Measurements from ENCODE around the gene NCMAP. TPM values are rescaled to one million over a fixed set of nuclear protein-coding genes. Genes with fewer than 3 reads are reported as not detected.

NCMAP gene
- polyA plus RNA-seq, 1 donor from 2014 or later: not detected

- no peaks in the 10 kb centered on the region for H3K27me3 ChIP-seq (ENCODE audit: insufficient read depth, low read depth, low read length)
- TF ChIP-seq TAF1 (IDR thresholded peaks at IDR 0.05; ENCODE audit: low read depth) (no peak), MXI1 (conservative IDR thresholded peaks at IDR 0.05; ENCODE audit: poor library complexity, severe bottlenecking) (no peak), EP300 (conservative IDR thresholded peaks at IDR 0.05; ENCODE audit: poor library complexity, severe bottlenecking) (no peak), SMC3 (conservative IDR thresholded peaks at IDR 0.05; ENCODE audit: poor library complexity) (no peak), CTCF (IDR thresholded peaks at IDR 0.05; ENCODE audit: poor library complexity, severe bottlenecking) (no peak), POLR2AphosphoS5 (IDR thresholded peaks at IDR 0.05) (no peak), RAD21 (conservative IDR thresholded peaks at IDR 0.05) (no peak), EZH2 (IDR thresholded peaks at IDR 0.05; ENCODE audit: borderline replicate concordance, insufficient read depth, low read length, poor library complexity, severe bottlenecking) (no peak)
- TF ChIP-seq, protein P1, sequence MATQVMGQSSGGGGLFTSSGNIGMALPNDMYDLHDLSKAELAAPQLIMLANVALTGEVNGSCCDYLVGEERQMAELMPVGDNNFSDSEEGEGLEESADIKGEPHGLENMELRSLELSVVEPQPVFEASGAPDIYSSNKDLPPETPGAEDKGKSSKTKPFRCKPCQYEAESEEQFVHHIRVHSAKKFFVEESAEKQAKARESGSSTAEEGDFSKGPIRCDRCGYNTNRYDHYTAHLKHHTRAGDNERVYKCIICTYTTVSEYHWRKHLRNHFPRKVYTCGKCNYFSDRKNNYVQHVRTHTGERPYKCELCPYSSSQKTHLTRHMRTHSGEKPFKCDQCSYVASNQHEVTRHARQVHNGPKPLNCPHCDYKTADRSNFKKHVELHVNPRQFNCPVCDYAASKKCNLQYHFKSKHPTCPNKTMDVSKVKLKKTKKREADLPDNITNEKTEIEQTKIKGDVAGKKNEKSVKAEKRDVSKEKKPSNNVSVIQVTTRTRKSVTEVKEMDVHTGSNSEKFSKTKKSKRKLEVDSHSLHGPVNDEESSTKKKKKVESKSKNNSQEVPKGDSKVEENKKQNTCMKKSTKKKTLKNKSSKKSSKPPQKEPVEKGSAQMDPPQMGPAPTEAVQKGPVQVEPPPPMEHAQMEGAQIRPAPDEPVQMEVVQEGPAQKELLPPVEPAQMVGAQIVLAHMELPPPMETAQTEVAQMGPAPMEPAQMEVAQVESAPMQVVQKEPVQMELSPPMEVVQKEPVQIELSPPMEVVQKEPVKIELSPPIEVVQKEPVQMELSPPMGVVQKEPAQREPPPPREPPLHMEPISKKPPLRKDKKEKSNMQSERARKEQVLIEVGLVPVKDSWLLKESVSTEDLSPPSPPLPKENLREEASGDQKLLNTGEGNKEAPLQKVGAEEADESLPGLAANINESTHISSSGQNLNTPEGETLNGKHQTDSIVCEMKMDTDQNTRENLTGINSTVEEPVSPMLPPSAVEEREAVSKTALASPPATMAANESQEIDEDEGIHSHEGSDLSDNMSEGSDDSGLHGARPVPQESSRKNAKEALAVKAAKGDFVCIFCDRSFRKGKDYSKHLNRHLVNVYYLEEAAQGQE (IDR thresholded peaks at IDR 0.05; ENCODE audit: borderline replicate concordance): no peak
- no peak overlapping the region for H3K4me2 ChIP-seq (ENCODE audit: low read length)
- H3K79me2 ChIP-seq (replicated peaks; ENCODE audit: insufficient read depth, low read length): no peaks in the 10 kb centered on the region
- H3F3A ChIP-seq (ENCODE audit: insufficient read depth, low read length, poor library complexity, severe bottlenecking): no peaks in the 10 kb centered on the region
- H3K9me3 ChIP-seq (ENCODE audit: low read length): no peaks in the 10 kb centered on the region
- no peak overlapping the region for H3K4me3 ChIP-seq (ENCODE audit: low read length)
- no peak overlapping the region for H3K9ac ChIP-seq (ENCODE audit: low read length)
- no peak overlapping the region for H2AFZ ChIP-seq (ENCODE audit: low read depth, low read length)
- H3K36me3 ChIP-seq (ENCODE audit: insufficient read depth, low read length): no peaks in the 10 kb centered on the region
- no peaks in the 10 kb centered on the region for H3K9me2 ChIP-seq (ENCODE audit: insufficient read depth, low read length)
- no peak overlapping the region for H3K27ac ChIP-seq (ENCODE audit: low read length)
- H4K20me1 ChIP-seq (ENCODE audit: insufficient read depth): no peaks in the 10 kb centered on the region
Observed at GRCh38 chr1:24526045-24526444, 29.8 kb upstream of the NCMAP start.

GRCh38 chr1:24526940-24527542 is 28.8 kb upstream of the NCMAP start:
- Histone ChIP-seq H3K4me3 (ENCODE audit: low read length) (no peak overlapping the region), H3K9ac (ENCODE audit: low read length) (no peak overlapping the region), H3K9me3 (ENCODE audit: low read length) (no peaks in the 10 kb centered on the region), H3K27ac (ENCODE audit: low read length) (no peak overlapping the region), H3K79me2 (replicated peaks; ENCODE audit: insufficient read depth, low read length) (no peaks in the 10 kb centered on the region), H3K9me2 (ENCODE audit: insufficient read depth, low read length) (no peaks in the 10 kb centered on the region), H4K20me1 (ENCODE audit: insufficient read depth) (no peaks in the 10 kb centered on the region), H3F3A (ENCODE audit: insufficient read depth, low read length, poor library complexity, severe bottlenecking) (no peaks in the 10 kb centered on the region), H3K36me3 (ENCODE audit: insufficient read depth, low read length) (no peaks in the 10 kb centered on the region), H3K4me2 (ENCODE audit: low read length) (no peak overlapping the region), H2AFZ (ENCODE audit: low read depth, low read length) (no peak overlapping the region), H3K27me3 (ENCODE audit: insufficient read depth, low read depth, low read length) (no peaks in the 10 kb centered on the region)
- TF ChIP-seq POLR2AphosphoS5 (IDR thresholded peaks at IDR 0.05) (no peak), EP300 (conservative IDR thresholded peaks at IDR 0.05; ENCODE audit: poor library complexity, severe bottlenecking) (no peak), MXI1 (conservative IDR thresholded peaks at IDR 0.05; ENCODE audit: poor library complexity, severe bottlenecking) (no peak), SMC3 (conservative IDR thresholded peaks at IDR 0.05; ENCODE audit: poor library complexity) (no peak), CTCF (IDR thresholded peaks at IDR 0.05; ENCODE audit: poor library complexity, severe bottlenecking) (no peak), RAD21 (conservative IDR thresholded peaks at IDR 0.05) (no peak), TAF1 (IDR thresholded peaks at IDR 0.05; ENCODE audit: low read depth) (no peak), EZH2 (IDR thresholded peaks at IDR 0.05; ENCODE audit: borderline replicate concordance, insufficient read depth, low read length, poor library complexity, severe bottlenecking) (no peak)
- TF ChIP-seq, protein P1 (IDR thresholded peaks at IDR 0.05; ENCODE audit: borderline replicate concordance): no peak
